H1 (cell line): ENCODE measurements around the gene TNS3.

ENCODE experiments used
- CTCF ChIP-seq, 3 experiments: IDR thresholded peaks; 1 replicate in 2 of 3; 2 replicates in 1 of 3; pipeline versions ENCODE4 v1.5.1 to v1.6.1; 2011; ENCODE audit warnings: low read length in 3 of 3, mild to moderate bottlenecking in 3 of 3, inconsistent platforms in 2 of 3, low read depth in 1 of 3, moderate library complexity in 1 of 3; ENCODE audit not compliant: insufficient read depth in 1 of 3; ENCODE audit errors: control extremely low read depth in 1 of 3
- KDM4A ChIP-seq: IDR thresholded peaks from one replicate; pipeline ENCODE4 v1.7.1; 2012; ENCODE audit warnings: low read depth, mild to moderate bottlenecking, moderate library complexity, low read length, inconsistent platforms; ENCODE audit not compliant: severe bottlenecking
- POLR2A ChIP-seq, 2 experiments: IDR thresholded peaks; 1 replicate in 1 of 2; 2 replicates in 1 of 2; pipeline ENCODE4 v1.6.1; 2011; ENCODE audit warnings: low read depth in 2 of 2, low read length in 2 of 2, mild to moderate bottlenecking in 2 of 2; ENCODE audit errors: control extremely low read depth in 1 of 2
- RBBP5 ChIP-seq: IDR thresholded peaks from 2 replicates; pipeline ENCODE4 v1.7.1; 2012; ENCODE audit warnings: low read depth, mild to moderate bottlenecking, inconsistent platforms, low read length, moderate library complexity, borderline replicate concordance
- TAF7 ChIP-seq: optimal IDR thresholded peaks from 2 replicates; pipeline ENCODE3; 2011; ENCODE audit warnings: low read depth, mild to moderate bottlenecking, inconsistent platforms, low read length, moderate library complexity, borderline replicate concordance
- TCF12 ChIP-seq: IDR thresholded peaks from 2 replicates; pipeline ENCODE4 v1.6.1; 2011; ENCODE audit warnings: low read depth, mild to moderate bottlenecking, low read length
- YY1 ChIP-seq: IDR thresholded peaks from 2 replicates; pipeline ENCODE4 v1.6.1; 2011; ENCODE audit warnings: low read depth, mild to moderate bottlenecking, low read length

- TF ChIP-seq TCF12, result no peak
- no peak for TF ChIP-seq CTCF (IDR thresholded peaks at IDR 0.05; ENCODE audit: control extremely low read depth in 1 of 3, insufficient read depth in 1 of 3, low read depth in 1 of 3, low read length in 3 of 3)
- TF ChIP-seq TAF7, result no peak
- no peak for TF ChIP-seq YY1
- no peak for TF ChIP-seq RBBP5
- no peak for TF ChIP-seq POLR2A (IDR thresholded peaks at IDR 0.05; ENCODE audit: control extremely low read depth in 1 of 2, low read depth in 2 of 2, low read length in 2 of 2)
- TF ChIP-seq KDM4A, result no peak
Observed at GRCh38 chr7:47393406-47393805, 188.5 kb downstream of the TNS3 start.
